MG63 (cell line): ENCODE results near the gene TEX29. TPM values are rescaled to one million over a fixed set of nuclear protein-coding genes. Genes with fewer than 3 reads are reported as not detected.

Source experiments
- DNase-seq: peaks from one replicate; pipeline ENCODE4 v3.0.0-alpha.2; 2020
- H3K27me3 ChIP-seq: fragments of 250-450 bp; sonication (Bioruptor Pico); 2 replicates; pipeline ENCODE4 v1.5.1; 2020; ENCODE audit warnings: mild to moderate bottlenecking, moderate library complexity
- H3K36me3 ChIP-seq: fragments of 250-450 bp; sonication (Bioruptor Pico); 2 replicates; pipeline ENCODE4 v1.5.1; 2020; ENCODE audit warnings: mild to moderate bottlenecking, moderate library complexity
- H3K4me3 ChIP-seq: fragments of 250-450 bp; sonication (Bioruptor Pico); 2 replicates; pipeline ENCODE4 v1.5.1; 2020; ENCODE audit warnings: mild to moderate bottlenecking, moderate library complexity
- H3K9me3 ChIP-seq: fragments of 250-450 bp; sonication (Bioruptor Pico); 2 replicates; pipeline ENCODE4 v1.5.1; 2020; ENCODE audit warnings: mild to moderate bottlenecking, moderate library complexity
- total RNA-seq: library from RNA; depleted of rRNA; stranded (reverse); fragments of >200 nt; shearing (Covaris generic); gene quantifications from 2 replicates; pipeline ENCODE4 v1.2.3, GENCODE V29; 2014; ENCODE audit warnings: low replicate concordance

TEX29 gene
- total RNA-seq, 1 experiment from 2014 or later = not detected

DNA sequence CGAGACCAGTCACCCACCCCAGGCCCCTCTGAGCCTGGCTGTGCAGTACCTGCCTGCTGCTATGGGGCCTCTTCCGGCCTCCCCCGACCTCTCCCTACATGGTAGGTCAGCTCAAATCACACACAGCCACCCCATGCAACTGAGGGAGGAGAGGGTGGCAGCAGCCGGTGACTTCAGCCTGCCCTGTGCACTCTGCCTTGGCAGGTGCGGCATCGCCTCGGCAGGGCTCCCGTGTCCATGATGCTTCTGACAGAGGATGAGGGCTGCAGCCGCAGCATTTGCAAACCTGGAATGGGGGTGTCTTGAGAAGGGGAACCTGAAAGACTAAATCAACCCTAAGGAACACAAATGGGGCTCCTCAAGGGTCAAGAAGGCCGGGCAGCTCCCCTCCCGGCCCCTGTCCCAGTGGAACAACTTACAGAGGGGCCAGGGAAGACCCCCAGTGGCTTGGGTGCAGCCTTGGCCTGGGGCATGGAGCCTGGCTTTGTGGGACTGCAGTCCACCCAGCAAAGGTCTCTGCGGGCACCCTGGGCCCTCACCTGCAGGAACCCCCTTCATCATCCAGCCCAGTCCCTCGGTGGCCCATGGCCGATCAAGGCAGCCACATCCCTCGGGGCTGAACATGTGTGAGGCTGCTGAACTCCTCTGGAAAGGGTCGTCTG lies 6.7 kb downstream of the TEX29 start:
- Histone ChIP-seq H3K36me3 (no peaks in the 10 kb centered on the region), H3K27me3 (peaks cover 24% of the 10 kb centered on the region), H3K9me3 (no peaks in the 10 kb centered on the region), H3K4me3 (no peak overlapping the region)
- no peak for DNase-seq

- no peak for DNase-seq
Observed at GRCh38 chr13:111327730-111328573, 7.5 kb downstream of the TEX29 start.

GRCh38 chr13:111328574-111329410 lies 8.3 kb downstream of the TEX29 start:
- no peak for DNase-seq
- Histone ChIP-seq H3K9me3 (no peaks in the 10 kb centered on the region), H3K36me3 (no peaks in the 10 kb centered on the region), H3K4me3 (no peak overlapping the region), H3K27me3 (peaks cover 29% of the 10 kb centered on the region)

More at GRCh38 chr13:111327730-111328573, 7.5 kb downstream of the TEX29 start:
- H3K27me3 ChIP-seq = peaks cover 28% of the 10 kb centered on the region
- H3K9me3 ChIP-seq = no peaks in the 10 kb centered on the region
- no peak overlapping the region for H3K4me3 ChIP-seq
- H3K36me3 ChIP-seq = no peaks in the 10 kb centered on the region

- H3K9me3 ChIP-seq = no peaks in the 10 kb centered on the region
- DNase-seq = no peak
- peaks cover 29% of the 10 kb centered on the region for H3K27me3 ChIP-seq
- no peak overlapping the region for H3K4me3 ChIP-seq
- H3K36me3 ChIP-seq = no peaks in the 10 kb centered on the region
Observed at GRCh38 chr13:111329641-111330040, 9.2 kb downstream of the TEX29 start.

GRCh38 chr13:111330066-111330610 lies 9.7 kb downstream of the TEX29 start:
- Histone ChIP-seq H3K36me3 (no peaks in the 10 kb centered on the region), H3K9me3 (no peaks in the 10 kb centered on the region), H3K4me3 (no peak overlapping the region), H3K27me3 (peaks cover 29% of the 10 kb centered on the region)
- DNase-seq = no peak

GRCh38 chr13:111335298-111335697 lies 14.9 kb downstream of the TEX29 start:
- H3K36me3 ChIP-seq = no peaks in the 10 kb centered on the region
- no peaks in the 10 kb centered on the region for H3K9me3 ChIP-seq
- peaks cover 12% of the 10 kb centered on the region for H3K27me3 ChIP-seq
- H3K4me3 ChIP-seq = no peak overlapping the region
- DNase-seq = no peak

GRCh38 chr13:111336666-111337065 lies 16.2 kb downstream of the TEX29 start:
- no peak for DNase-seq
- Histone ChIP-seq H3K4me3 (no peak overlapping the region), H3K27me3 (peaks cover 9% of the 10 kb centered on the region), H3K36me3 (no peaks in the 10 kb centered on the region), H3K9me3 (no peaks in the 10 kb centered on the region)

DNA sequence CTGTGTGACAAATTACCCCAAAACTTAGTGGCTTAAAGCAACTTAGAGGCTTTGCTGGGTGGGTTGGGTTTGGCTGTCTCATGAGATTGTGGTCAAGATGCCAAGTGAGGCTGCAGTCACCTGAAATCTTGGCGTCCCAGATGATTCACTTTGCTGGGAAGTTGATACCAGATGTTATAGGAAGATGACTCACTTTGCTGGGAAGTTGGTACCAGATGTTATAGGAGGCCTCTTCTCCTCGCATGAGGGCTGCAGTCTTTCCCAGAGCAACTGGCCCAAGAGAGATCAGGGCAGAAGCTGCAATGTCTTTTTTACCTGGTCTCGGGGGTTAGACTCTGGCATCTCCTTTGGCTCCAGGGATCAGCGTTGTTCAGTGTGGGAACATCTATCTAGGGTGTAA lies 16.8 kb downstream of the TEX29 start:
- no peaks in the 10 kb centered on the region for H3K9me3 ChIP-seq
- peaks cover 6% of the 10 kb centered on the region for H3K27me3 ChIP-seq
- H3K36me3 ChIP-seq = no peaks in the 10 kb centered on the region
- H3K4me3 ChIP-seq = no peak overlapping the region
- peak; percentile 53 for DNase-seq

DNA sequence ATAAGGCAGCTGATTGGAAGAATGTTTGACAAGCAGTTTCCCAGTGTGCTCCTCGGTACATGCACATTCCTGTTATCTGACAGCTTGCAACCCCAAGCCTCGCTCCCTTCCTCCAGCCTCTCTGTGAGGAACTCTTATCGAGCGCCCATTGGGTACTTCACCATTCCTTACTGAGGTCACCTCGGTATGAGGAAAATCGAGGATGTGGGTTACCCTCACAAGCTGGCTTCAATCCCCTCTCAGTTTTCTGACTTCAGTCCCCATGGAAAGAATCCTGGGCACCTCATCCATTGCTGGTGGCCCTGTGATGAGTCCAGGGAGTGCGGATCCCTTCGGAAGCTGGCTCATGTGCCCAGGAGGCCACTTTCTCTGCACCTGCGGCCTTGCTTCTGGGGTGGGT lies 17.3 kb downstream of the TEX29 start:
- Histone ChIP-seq H3K9me3 (no peaks in the 10 kb centered on the region), H3K36me3 (no peaks in the 10 kb centered on the region), H3K4me3 (no peak overlapping the region), H3K27me3 (peaks cover 4% of the 10 kb centered on the region)
- DNase-seq = no peak

- Histone ChIP-seq H3K36me3 (no peaks in the 10 kb centered on the region), H3K27me3 (no peaks in the 10 kb centered on the region), H3K9me3 (no peaks in the 10 kb centered on the region), H3K4me3 (no peak overlapping the region)
- no peak for DNase-seq
Observed at GRCh38 chr13:111338841-111339240, 18.4 kb downstream of the TEX29 start.

- Histone ChIP-seq H3K27me3 (no peaks in the 10 kb centered on the region), H3K36me3 (no peaks in the 10 kb centered on the region), H3K9me3 (no peaks in the 10 kb centered on the region), H3K4me3 (no peak overlapping the region)
- DNase-seq = no peak
Observed at GRCh38 chr13:111339366-111340143, 19.1 kb downstream of the TEX29 start.

GRCh38 chr13:111341886-111342285 lies 21.4 kb downstream of the TEX29 start:
- DNase-seq = no peak
- Histone ChIP-seq H3K4me3 (no peak overlapping the region), H3K36me3 (no peaks in the 10 kb centered on the region), H3K27me3 (no peaks in the 10 kb centered on the region), H3K9me3 (no peaks in the 10 kb centered on the region)

GRCh38 chr13:111342721-111343120 lies 22.3 kb downstream of the TEX29 start:
- no peaks in the 10 kb centered on the region for H3K27me3 ChIP-seq
- no peaks in the 10 kb centered on the region for H3K9me3 ChIP-seq
- H3K36me3 ChIP-seq = no peaks in the 10 kb centered on the region
- H3K4me3 ChIP-seq = no peak overlapping the region
- DNase-seq = no peak

GRCh38 chr13:111343186-111343805 lies 22.9 kb downstream of the TEX29 start:
- Histone ChIP-seq H3K9me3 (no peaks in the 10 kb centered on the region), H3K27me3 (no peaks in the 10 kb centered on the region), H3K4me3 (no peak overlapping the region), H3K36me3 (no peaks in the 10 kb centered on the region)
- no peak for DNase-seq

GRCh38 chr13:111344471-111345191 lies 24.2 kb downstream of the TEX29 start:
- no peak for DNase-seq
- Histone ChIP-seq H3K27me3 (no peaks in the 10 kb centered on the region), H3K4me3 (no peak overlapping the region), H3K9me3 (no peaks in the 10 kb centered on the region), H3K36me3 (no peaks in the 10 kb centered on the region)
